ENCODE results near the gene CELF6. TPM values are rescaled to one million over a fixed set of nuclear protein-coding genes. Genes with fewer than 3 reads are reported as not detected.

Gene CELF6
- total and polyA plus RNA-seq, 2 experiments from 2014 or later = 0.14 TPM; not detected in 1

DNA sequence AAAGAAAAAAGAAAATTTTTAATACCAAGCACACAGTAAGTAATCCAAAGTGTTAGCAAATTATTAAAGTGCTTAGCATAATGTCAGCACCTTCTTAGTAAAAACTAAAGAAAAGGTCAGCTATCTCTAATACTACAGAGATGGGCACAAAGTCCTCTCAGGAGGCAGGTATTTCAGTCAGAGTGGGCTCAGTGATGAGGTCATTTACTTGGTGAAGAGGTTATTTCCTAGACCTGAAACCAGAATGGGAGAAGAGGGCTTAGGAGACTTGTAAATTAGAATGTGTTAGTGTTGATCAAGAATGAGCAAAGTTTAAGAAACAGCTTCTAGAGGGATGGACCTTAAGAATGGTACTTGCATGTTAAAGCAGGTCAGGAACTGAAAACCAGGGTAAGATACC is 80.3 kb downstream of the CELF6 start:
- peaks cover 10% of the 10 kb centered on the region; the same call in 1 of the 2 replicates for H4K20me1 ChIP-seq (replicated peaks; ENCODE audit: insufficient read depth)

GRCh38 chr15:72238586-72238985 is 81.4 kb downstream of the CELF6 start:
- Histone ChIP-seq H2AFZ (no peak overlapping the region), H3K4me2 (no peak overlapping the region), H3K36me3 (ENCODE audit: insufficient read depth) (no peaks in the 10 kb centered on the region), H4K20me1 (replicated peaks; ENCODE audit: insufficient read depth) (no peaks in the 10 kb centered on the region; the same call in 1 of the 2 replicates), H3K4me1 (ENCODE audit: insufficient read depth) (peaks cover 8% of the 10 kb centered on the region; the same call in 1 of the 2 replicates), H3K27me3 (ENCODE audit: insufficient read depth) (no peaks in the 10 kb centered on the region), H3K4me3 (no peak overlapping the region), H3K9me2 (ENCODE audit: insufficient read depth) (no peaks in the 10 kb centered on the region), H3K79me2 (replicated peaks; ENCODE audit: insufficient read depth) (no peaks in the 10 kb centered on the region), H3F3A (replicated peaks; ENCODE audit: low read depth) (no peaks in the 10 kb centered on the region), H3K27ac (ENCODE audit: low read depth) (no peak overlapping the region)
- no peak overlapping the region for H3K4me3 Mint-ChIP-seq
- peaks cover 25% of the 10 kb centered on the region for H3K4me1 Mint-ChIP-seq
- peaks cover 63% of the 10 kb centered on the region for H3K27me3 Mint-ChIP-seq (ENCODE audit: insufficient read depth, low read depth, poor library complexity)
- H3K36me3 Mint-ChIP-seq (ENCODE audit: low read depth) = peaks cover 30% of the 10 kb centered on the region
- no peaks in the 10 kb centered on the region for H3K9me3 Mint-ChIP-seq
- ATAC-seq = no peak
- DNase-seq (ENCODE audit: low spot score) = no peak
- H3K27ac Mint-ChIP-seq = no peak overlapping the region
- TF ChIP-seq NANOG (IDR thresholded peaks at IDR 0.05; ENCODE audit: borderline replicate concordance) = no peak
- TF ChIP-seq, protein P1, sequence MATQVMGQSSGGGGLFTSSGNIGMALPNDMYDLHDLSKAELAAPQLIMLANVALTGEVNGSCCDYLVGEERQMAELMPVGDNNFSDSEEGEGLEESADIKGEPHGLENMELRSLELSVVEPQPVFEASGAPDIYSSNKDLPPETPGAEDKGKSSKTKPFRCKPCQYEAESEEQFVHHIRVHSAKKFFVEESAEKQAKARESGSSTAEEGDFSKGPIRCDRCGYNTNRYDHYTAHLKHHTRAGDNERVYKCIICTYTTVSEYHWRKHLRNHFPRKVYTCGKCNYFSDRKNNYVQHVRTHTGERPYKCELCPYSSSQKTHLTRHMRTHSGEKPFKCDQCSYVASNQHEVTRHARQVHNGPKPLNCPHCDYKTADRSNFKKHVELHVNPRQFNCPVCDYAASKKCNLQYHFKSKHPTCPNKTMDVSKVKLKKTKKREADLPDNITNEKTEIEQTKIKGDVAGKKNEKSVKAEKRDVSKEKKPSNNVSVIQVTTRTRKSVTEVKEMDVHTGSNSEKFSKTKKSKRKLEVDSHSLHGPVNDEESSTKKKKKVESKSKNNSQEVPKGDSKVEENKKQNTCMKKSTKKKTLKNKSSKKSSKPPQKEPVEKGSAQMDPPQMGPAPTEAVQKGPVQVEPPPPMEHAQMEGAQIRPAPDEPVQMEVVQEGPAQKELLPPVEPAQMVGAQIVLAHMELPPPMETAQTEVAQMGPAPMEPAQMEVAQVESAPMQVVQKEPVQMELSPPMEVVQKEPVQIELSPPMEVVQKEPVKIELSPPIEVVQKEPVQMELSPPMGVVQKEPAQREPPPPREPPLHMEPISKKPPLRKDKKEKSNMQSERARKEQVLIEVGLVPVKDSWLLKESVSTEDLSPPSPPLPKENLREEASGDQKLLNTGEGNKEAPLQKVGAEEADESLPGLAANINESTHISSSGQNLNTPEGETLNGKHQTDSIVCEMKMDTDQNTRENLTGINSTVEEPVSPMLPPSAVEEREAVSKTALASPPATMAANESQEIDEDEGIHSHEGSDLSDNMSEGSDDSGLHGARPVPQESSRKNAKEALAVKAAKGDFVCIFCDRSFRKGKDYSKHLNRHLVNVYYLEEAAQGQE (IDR thresholded peaks at IDR 0.05; ENCODE audit: unreplicated experiment) = no peak
- TF ChIP-seq ZNF114 (CRISPR knock-in tag; IDR thresholded peaks at IDR 0.05) = no peak
- no peak for TF ChIP-seq ZNF331 (CRISPR knock-in tag; IDR thresholded peaks at IDR 0.05; ENCODE audit: low read depth)
- no peak for TF ChIP-seq CREB1 (CRISPR knock-in tag; IDR thresholded peaks at IDR 0.05; ENCODE audit: low read depth)
- TF ChIP-seq, protein P2, sequence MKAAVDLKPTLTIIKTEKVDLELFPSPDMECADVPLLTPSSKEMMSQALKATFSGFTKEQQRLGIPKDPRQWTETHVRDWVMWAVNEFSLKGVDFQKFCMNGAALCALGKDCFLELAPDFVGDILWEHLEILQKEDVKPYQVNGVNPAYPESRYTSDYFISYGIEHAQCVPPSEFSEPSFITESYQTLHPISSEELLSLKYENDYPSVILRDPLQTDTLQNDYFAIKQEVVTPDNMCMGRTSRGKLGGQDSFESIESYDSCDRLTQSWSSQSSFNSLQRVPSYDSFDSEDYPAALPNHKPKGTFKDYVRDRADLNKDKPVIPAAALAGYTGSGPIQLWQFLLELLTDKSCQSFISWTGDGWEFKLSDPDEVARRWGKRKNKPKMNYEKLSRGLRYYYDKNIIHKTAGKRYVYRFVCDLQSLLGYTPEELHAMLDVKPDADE (IDR thresholded peaks at IDR 0.05) = no peak
- TF ChIP-seq EZH2 (IDR thresholded peaks at IDR 0.05; ENCODE audit: low read depth, unreplicated experiment) = no peak
- no peak for TF ChIP-seq STAT1 (IDR thresholded peaks at IDR 0.05; ENCODE audit: unreplicated experiment)
- TF ChIP-seq, protein P3, sequence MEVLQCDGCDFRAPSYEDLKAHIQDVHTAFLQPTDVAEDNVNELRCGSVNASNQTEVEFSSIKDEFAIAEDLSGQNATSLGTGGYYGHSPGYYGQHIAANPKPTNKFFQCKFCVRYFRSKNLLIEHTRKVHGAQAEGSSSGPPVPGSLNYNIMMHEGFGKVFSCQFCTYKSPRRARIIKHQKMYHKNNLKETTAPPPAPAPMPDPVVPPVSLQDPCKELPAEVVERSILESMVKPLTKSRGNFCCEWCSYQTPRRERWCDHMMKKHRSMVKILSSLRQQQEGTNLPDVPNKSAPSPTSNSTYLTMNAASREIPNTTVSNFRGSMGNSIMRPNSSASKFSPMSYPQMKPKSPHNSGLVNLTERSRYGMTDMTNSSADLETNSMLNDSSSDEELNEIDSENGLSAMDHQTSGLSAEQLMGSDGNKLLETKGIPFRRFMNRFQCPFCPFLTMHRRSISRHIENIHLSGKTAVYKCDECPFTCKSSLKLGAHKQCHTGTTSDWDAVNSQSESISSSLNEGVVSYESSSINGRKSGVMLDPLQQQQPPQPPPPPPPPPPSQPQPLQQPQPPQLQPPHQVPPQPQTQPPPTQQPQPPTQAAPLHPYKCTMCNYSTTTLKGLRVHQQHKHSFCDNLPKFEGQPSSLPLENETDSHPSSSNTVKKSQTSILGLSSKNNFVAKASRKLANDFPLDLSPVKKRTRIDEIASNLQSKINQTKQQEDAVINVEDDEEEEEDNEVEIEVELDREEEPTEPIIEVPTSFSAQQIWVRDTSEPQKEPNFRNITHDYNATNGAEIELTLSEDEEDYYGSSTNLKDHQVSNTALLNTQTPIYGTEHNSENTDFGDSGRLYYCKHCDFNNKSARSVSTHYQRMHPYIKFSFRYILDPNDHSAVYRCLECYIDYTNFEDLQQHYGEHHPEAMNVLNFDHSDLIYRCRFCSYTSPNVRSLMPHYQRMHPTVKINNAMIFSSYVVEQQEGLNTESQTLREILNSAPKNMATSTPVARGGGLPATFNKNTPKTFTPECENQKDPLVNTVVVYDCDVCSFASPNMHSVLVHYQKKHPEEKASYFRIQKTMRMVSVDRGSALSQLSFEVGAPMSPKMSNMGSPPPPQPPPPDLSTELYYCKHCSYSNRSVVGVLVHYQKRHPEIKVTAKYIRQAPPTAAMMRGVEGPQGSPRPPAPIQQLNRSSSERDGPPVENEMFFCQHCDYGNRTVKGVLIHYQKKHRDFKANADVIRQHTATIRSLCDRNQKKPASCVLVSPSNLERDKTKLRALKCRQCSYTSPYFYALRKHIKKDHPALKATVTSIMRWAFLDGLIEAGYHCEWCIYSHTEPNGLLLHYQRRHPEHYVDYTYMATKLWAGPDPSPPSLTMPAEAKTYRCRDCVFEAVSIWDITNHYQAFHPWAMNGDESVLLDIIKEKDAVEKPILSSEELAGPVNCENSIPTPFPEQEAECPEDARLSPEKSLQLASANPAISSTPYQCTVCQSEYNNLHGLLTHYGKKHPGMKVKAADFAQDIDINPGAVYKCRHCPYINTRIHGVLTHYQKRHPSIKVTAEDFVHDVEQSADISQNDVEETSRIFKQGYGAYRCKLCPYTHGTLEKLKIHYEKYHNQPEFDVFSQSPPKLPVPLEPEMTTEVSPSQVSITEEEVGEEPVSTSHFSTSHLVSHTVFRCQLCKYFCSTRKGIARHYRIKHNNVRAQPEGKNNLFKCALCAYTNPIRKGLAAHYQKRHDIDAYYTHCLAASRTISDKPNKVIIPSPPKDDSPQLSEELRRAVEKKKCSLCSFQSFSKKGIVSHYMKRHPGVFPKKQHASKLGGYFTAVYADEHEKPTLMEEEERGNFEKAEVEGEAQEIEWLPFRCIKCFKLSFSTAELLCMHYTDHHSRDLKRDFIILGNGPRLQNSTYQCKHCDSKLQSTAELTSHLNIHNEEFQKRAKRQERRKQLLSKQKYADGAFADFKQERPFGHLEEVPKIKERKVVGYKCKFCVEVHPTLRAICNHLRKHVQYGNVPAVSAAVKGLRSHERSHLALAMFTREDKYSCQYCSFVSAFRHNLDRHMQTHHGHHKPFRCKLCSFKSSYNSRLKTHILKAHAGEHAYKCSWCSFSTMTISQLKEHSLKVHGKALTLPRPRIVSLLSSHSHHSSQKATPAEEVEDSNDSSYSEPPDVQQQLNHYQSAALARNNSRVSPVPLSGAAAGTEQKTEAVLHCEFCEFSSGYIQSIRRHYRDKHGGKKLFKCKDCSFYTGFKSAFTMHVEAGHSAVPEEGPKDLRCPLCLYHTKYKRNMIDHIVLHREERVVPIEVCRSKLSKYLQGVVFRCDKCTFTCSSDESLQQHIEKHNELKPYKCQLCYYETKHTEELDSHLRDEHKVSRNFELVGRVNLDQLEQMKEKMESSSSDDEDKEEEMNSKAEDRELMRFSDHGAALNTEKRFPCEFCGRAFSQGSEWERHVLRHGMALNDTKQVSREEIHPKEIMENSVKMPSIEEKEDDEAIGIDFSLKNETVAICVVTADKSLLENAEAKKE (CRISPR knock-in tag; IDR thresholded peaks at IDR 0.05) = no peak
- no peak for TF ChIP-seq EZH2phosphoT487 (IDR thresholded peaks at IDR 0.05; ENCODE audit: unreplicated experiment)
- TF ChIP-seq JUNB (IDR thresholded peaks at IDR 0.05; ENCODE audit: unreplicated experiment) = no peak
- TF ChIP-seq POLR2AphosphoS5 (IDR thresholded peaks at IDR 0.05; ENCODE audit: low read depth) = no peak

More for the DNA sequence above, 80.3 kb downstream of the CELF6 start:
- Histone ChIP-seq H2AFZ (no peak overlapping the region), H3K36me3 (ENCODE audit: insufficient read depth) (0 out of 2 replicates have a peak, but pooled peaks cover 4% of the 10 kb centered on the region), H3F3A (replicated peaks; ENCODE audit: low read depth) (no peaks in the 10 kb centered on the region), H3K4me2 (no peak overlapping the region), H3K9me2 (ENCODE audit: insufficient read depth) (no peaks in the 10 kb centered on the region), H3K27me3 (ENCODE audit: insufficient read depth) (no peaks in the 10 kb centered on the region), H3K79me2 (replicated peaks; ENCODE audit: insufficient read depth) (no peaks in the 10 kb centered on the region), H3K4me3 (no peak overlapping the region), H3K27ac (ENCODE audit: low read depth) (no peak overlapping the region), H3K4me1 (ENCODE audit: insufficient read depth) (peaks cover 8% of the 10 kb centered on the region; the same call in 1 of the 2 replicates)
- Mint-ChIP-seq H3K4me3 (no peak overlapping the region), H3K27me3 (ENCODE audit: insufficient read depth, low read depth, poor library complexity) (peaks cover 68% of the 10 kb centered on the region), H3K9me3 (no peaks in the 10 kb centered on the region), H3K27ac (no peak overlapping the region), H3K36me3 (ENCODE audit: low read depth) (peaks cover 39% of the 10 kb centered on the region), H3K4me1 (peaks cover 30% of the 10 kb centered on the region)
- ATAC-seq (no peak), DNase-seq (ENCODE audit: low spot score) (no peak)
- TF ChIP-seq CREB1 (CRISPR knock-in tag; IDR thresholded peaks at IDR 0.05; ENCODE audit: low read depth) (no peak), STAT1 (IDR thresholded peaks at IDR 0.05; ENCODE audit: unreplicated experiment) (no peak), EZH2phosphoT487 (IDR thresholded peaks at IDR 0.05; ENCODE audit: unreplicated experiment) (no peak)
